CD1c-positive myeloid dendritic cell (primary cell): ENCODE data around the gene IRGC.
A peak's percentile ranks its signal among the peaks of the same experiment; 100 is the strongest.

Source experiments
- DNase-seq: peaks from one replicate; pipeline ENCODE4 v3.0.0-alpha.2; 2016; ENCODE audit errors: extremely low spot score

Gene IRGC

GRCh38 chr19:43691755-43692154 is 24.1 kb upstream of the IRGC start:
- no peak for DNase-seq

GRCh38 chr19:43692385-43692784 is 23.5 kb upstream of the IRGC start:
- peak; percentile 39 for DNase-seq

- peak; percentile 84 for DNase-seq
These were observed 23.0 kb upstream of the IRGC start for GRCh38 chr19:43692877-43693276.

GRCh38 chr19:43694553-43694952 is 21.3 kb upstream of the IRGC start:
- DNase-seq = no peak

- DNase-seq = peak; percentile 83
These were observed 19.7 kb upstream of the IRGC start for GRCh38 chr19:43695985-43696704.

- no peak for DNase-seq
These were observed 18.6 kb upstream of the IRGC start for GRCh38 chr19:43697295-43697694.

GRCh38 chr19:43699506-43700394 is 16.1 kb upstream of the IRGC start:
- peak; percentile 83 for DNase-seq

GRCh38 chr19:43700395-43701000 is 15.4 kb upstream of the IRGC start:
- peak; percentile 88 for DNase-seq

- no peak for DNase-seq
These were observed 11.7 kb upstream of the IRGC start for GRCh38 chr19:43704002-43704705.

- no peak for DNase-seq
These were observed 10.1 kb upstream of the IRGC start for GRCh38 chr19:43705729-43706128.

- no peak for DNase-seq
These were observed 8.6 kb upstream of the IRGC start for GRCh38 chr19:43707158-43707712.

- DNase-seq = no peak
These were observed 7.2 kb upstream of the IRGC start for GRCh38 chr19:43708716-43709115.

GRCh38 chr19:43711751-43712355 is 4.0 kb upstream of the IRGC start:
- DNase-seq = no peak

GRCh38 chr19:43713208-43713607 is 2.7 kb upstream of the IRGC start:
- DNase-seq = no peak

- DNase-seq = no peak
These were observed 2.9 kb downstream of the IRGC start for GRCh38 chr19:43718627-43719377.

GRCh38 chr19:43719378-43719868 is 3.5 kb downstream of the IRGC start:
- no peak for DNase-seq

- no peak for DNase-seq
These were observed 4.0 kb downstream of the IRGC start for GRCh38 chr19:43719918-43720317.

GRCh38 chr19:43720936-43721335 is 5.1 kb downstream of the IRGC start:
- no peak for DNase-seq

GRCh38 chr19:43721469-43722048 is 5.7 kb downstream of the IRGC start:
- no peak for DNase-seq

- peak; percentile 22 for DNase-seq
These were observed 7.7 kb downstream of the IRGC start for GRCh38 chr19:43723588-43723987.
